ENCODE measurements around the gene MINK1. TPM values are rescaled to one million over a fixed set of nuclear protein-coding genes. Genes with fewer than 3 reads are reported as not detected.

Gene MINK1
- total and polyA plus RNA-seq, 2 of the 13 experiments (the other 11 are each of a cell fraction or from before 2014, with no cell fraction given): 17.2 to 63.9 TPM

DNA sequence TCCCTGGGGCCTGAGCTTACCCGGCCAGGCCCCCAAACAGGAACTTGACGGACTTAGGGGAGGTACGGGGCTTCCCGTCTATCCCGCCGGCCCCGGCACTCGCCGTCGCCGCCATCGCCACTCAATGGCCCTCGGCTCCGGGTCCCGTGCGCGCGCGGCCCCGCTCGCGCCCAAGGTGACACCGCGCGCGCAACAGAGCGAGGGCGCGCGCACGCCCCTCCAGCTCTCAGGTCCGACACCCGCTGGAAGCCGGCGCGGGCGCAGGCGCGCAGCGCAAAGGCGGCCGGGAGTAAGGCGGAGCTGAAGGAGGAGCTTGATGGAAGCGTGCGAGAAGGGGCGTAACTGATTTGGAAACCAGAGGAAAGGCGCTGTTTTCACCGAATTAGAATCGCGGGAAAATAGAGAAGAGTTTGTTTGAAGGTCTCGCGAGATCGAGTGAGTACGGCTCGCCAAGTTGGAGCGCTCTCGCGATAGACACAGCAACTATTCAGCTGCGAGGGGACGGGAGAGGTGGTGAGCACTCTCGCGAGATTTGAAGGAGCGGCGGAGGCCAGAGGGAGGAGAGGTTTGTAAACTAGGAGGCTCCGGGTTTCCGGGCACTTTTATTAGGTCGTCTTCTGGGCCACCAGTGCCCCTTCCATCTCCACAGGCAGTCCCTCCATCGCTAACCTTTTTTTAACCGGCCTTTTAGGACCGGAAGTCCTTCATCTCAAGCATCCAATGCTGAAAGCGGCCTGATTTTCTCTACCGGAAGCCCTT lies 106.8 kb downstream of the MINK1 start, which contains the start of the genes RNF167 and SLC25A11 (continued):
- TF ChIP-seq ZSCAN25 (CRISPR knock-in tag; IDR thresholded peaks at IDR 0.05) (no peak), SMARCC2 (IDR thresholded peaks at IDR 0.05) (no peak), HDAC6 (IDR thresholded peaks at IDR 0.05; ENCODE audit: low read depth, low read length) (no peak), MYC (CRISPR knock-in tag; IDR thresholded peaks at IDR 0.05; ENCODE audit: borderline replicate concordance) (peak; percentile 68), ZFYVE20 (CRISPR knock-in tag; IDR thresholded peaks at IDR 0.05; ENCODE audit: borderline replicate concordance, low read depth) (no peak), ZNF253 (CRISPR knock-in tag; IDR thresholded peaks at IDR 0.05; ENCODE audit: borderline replicate concordance) (no peak), MAFG (CRISPR knock-in tag; IDR thresholded peaks at IDR 0.05) (no peak), CC2D1A (CRISPR knock-in tag; IDR thresholded peaks at IDR 0.05) (no peak), ZNF317 (CRISPR knock-in tag; IDR thresholded peaks at IDR 0.05) (no peak), BRCA1 (CRISPR knock-in tag; IDR thresholded peaks at IDR 0.05) (peak; percentile 43; the same call in 1 of the 2 replicates), SOX13 (IDR thresholded peaks at IDR 0.05) (no peak), SOX13 (CRISPR knock-in tag; conservative IDR thresholded peaks at IDR 0.05 in 1 of 2, IDR thresholded peaks at IDR 0.05 in 1 of 2) (no peak), POLR2AphosphoS5 (IDR thresholded peaks at IDR 0.05; ENCODE audit: low read depth, low read length) (peak; percentile 78), HMG20B (CRISPR knock-in tag; conservative IDR thresholded peaks at IDR 0.05) (no peak), FOXA1 (IDR thresholded peaks at IDR 0.05) (no peak), FOXA1 (CRISPR knock-in tag; IDR thresholded peaks at IDR 0.05) (no peak), ZNF101 (CRISPR knock-in tag; IDR thresholded peaks at IDR 0.05; ENCODE audit: borderline replicate concordance, low read depth) (no peak), ZFP1 (CRISPR knock-in tag; IDR thresholded peaks at IDR 0.05) (no peak), MAFK (conservative IDR thresholded peaks at IDR 0.05 in 1 of 2, IDR thresholded peaks at IDR 0.05 in 1 of 2; ENCODE audit: low read length in 2 of 2) (no peak), ZNF335 (CRISPR knock-in tag; IDR thresholded peaks at IDR 0.05) (no peak), ZNF160 (CRISPR knock-in tag; IDR thresholded peaks at IDR 0.05) (peak; percentile 65)
- TF ChIP-seq, protein P1, sequence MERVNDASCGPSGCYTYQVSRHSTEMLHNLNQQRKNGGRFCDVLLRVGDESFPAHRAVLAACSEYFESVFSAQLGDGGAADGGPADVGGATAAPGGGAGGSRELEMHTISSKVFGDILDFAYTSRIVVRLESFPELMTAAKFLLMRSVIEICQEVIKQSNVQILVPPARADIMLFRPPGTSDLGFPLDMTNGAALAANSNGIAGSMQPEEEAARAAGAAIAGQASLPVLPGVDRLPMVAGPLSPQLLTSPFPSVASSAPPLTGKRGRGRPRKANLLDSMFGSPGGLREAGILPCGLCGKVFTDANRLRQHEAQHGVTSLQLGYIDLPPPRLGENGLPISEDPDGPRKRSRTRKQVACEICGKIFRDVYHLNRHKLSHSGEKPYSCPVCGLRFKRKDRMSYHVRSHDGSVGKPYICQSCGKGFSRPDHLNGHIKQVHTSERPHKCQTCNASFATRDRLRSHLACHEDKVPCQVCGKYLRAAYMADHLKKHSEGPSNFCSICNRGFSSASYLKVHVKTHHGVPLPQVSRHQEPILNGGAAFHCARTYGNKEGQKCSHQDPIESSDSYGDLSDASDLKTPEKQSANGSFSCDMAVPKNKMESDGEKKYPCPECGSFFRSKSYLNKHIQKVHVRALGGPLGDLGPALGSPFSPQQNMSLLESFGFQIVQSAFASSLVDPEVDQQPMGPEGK (CRISPR knock-in tag; IDR thresholded peaks at IDR 0.05): peak; percentile 31; the same call in 1 of the 2 replicates
- TF ChIP-seq, protein P2, sequence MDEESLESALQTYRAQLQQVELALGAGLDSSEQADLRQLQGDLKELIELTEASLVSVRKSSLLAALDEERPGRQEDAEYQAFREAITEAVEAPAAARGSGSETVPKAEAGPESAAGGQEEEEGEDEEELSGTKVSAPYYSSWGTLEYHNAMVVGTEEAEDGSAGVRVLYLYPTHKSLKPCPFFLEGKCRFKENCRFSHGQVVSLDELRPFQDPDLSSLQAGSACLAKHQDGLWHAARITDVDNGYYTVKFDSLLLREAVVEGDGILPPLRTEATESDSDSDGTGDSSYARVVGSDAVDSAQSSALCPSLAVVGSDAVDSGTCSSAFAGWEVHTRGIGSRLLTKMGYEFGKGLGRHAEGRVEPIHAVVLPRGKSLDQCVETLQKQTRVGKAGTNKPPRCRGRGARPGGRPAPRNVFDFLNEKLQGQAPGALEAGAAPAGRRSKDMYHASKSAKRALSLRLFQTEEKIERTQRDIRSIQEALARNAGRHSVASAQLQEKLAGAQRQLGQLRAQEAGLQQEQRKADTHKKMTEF (CRISPR knock-in tag; IDR thresholded peaks at IDR 0.05): 0 out of 2 replicates have a peak, but pooled peaks have one; percentile 26
- TF ChIP-seq, protein P3, sequence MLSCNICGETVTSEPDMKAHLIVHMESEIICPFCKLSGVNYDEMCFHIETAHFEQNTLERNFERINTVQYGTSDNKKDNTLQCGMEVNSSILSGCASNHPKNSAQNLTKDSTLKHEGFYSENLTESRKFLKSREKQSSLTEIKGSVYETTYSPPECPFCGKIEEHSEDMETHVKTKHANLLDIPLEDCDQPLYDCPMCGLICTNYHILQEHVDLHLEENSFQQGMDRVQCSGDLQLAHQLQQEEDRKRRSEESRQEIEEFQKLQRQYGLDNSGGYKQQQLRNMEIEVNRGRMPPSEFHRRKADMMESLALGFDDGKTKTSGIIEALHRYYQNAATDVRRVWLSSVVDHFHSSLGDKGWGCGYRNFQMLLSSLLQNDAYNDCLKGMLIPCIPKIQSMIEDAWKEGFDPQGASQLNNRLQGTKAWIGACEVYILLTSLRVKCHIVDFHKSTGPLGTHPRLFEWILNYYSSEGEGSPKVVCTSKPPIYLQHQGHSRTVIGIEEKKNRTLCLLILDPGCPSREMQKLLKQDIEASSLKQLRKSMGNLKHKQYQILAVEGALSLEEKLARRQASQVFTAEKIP (CRISPR knock-in tag; IDR thresholded peaks at IDR 0.05; ENCODE audit: borderline replicate concordance): no peak
- TF ChIP-seq, protein P4, sequence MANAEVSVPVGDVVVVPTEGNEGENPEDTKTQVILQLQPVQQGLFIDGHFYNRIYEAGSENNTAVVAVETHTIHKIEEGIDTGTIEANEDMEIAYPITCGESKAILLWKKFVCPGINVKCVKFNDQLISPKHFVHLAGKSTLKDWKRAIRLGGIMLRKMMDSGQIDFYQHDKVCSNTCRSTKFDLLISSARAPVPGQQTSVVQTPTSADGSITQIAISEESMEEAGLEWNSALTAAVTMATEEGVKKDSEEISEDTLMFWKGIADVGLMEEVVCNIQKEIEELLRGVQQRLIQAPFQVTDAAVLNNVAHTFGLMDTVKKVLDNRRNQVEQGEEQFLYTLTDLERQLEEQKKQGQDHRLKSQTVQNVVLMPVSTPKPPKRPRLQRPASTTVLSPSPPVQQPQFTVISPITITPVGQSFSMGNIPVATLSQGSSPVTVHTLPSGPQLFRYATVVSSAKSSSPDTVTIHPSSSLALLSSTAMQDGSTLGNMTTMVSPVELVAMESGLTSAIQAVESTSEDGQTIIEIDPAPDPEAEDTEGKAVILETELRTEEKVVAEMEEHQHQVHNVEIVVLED (CRISPR knock-in tag; IDR thresholded peaks at IDR 0.05; ENCODE audit: borderline replicate concordance): peak; percentile 85
